Parathyroid adenoma (tissue), 2 donors: Measurements from ENCODE around the gene NR5A1.

ENCODE experiments used
- H2AFZ ChIP-seq: fragments of 300-600 bp; sonication (generic); one replicate; pipeline ENCODE4 v1.7.0; 2017; ENCODE audit warnings: antibody characterized with exemption, mild to moderate bottlenecking
- H3K27ac ChIP-seq: fragments of 300-600 bp; sonication (generic); one replicate; pipeline ENCODE4 v1.7.0; 2017
- H3K27me3 ChIP-seq: fragments of 300-600 bp; sonication (generic); one replicate; pipeline ENCODE4 v1.7.0; 2017; ENCODE audit warnings: low read length; ENCODE audit not compliant: control insufficient read depth, insufficient read depth
- H3K36me3 ChIP-seq: fragments of 300-600 bp; sonication (generic); one replicate; pipeline ENCODE4 v1.7.0; 2017; ENCODE audit warnings: low read length; ENCODE audit not compliant: control insufficient read depth, insufficient read depth
- H3K4me1 ChIP-seq: fragments of 300-600 bp; sonication (generic); one replicate; pipeline ENCODE4 v1.7.0; 2017; ENCODE audit warnings: control low read depth
- H3K4me2 ChIP-seq: fragments of 300-600 bp; sonication (generic); one replicate; pipeline ENCODE4 v1.7.0; 2017; ENCODE audit warnings: low read length
- H3K4me3 ChIP-seq: fragments of 300-600 bp; sonication (generic); one replicate; pipeline ENCODE4 v1.7.0; 2017; ENCODE audit warnings: low read depth, low read length
- H3K79me2 ChIP-seq: fragments of 300-600 bp; sonication (generic); one replicate; pipeline ENCODE4 v1.7.0; 2017; ENCODE audit warnings: control low read depth
- H3K9ac ChIP-seq: fragments of 300-600 bp; sonication (generic); one replicate; pipeline ENCODE4 v1.7.0; 2017; ENCODE audit warnings: mild to moderate bottlenecking
- H3K9me3 ChIP-seq: fragments of 300-600 bp; sonication (generic); one replicate; pipeline ENCODE4 v1.7.0; 2017; ENCODE audit warnings: low read length; ENCODE audit not compliant: control insufficient read depth
- TF ChIP-seq, protein P1 (sequence below): fragments of 300-600 bp; sonication (generic); IDR thresholded peaks from one replicate; pipeline ENCODE4 v1.7.0; 2017; ENCODE audit warnings: antibody characterized with exemption, mild to moderate bottlenecking
- donor health status: primary hyperparathyroidism.

Gene NR5A1

DNA sequence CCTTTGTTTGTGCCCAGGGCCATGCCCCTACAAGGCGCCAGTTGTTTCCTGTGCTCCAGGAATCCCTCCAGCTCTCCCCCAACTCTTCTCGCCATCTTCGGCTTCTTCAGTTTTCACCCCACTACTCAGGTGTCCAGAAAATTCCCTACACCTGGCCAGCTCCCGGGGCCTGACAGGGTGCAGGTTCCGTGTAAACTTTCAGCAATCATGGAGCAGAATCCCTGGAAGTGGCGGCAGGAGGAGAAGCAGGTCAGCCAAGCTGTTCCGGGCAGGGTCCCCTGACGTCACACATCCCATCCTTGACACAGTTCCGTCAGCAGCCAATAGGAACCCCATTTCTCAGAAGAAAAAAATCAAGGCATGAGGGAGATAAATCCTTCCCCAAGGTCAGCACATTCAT, 69.1 kb downstream of the NR5A1 start:
- H2AFZ ChIP-seq = no peak overlapping the region
- H3K9ac ChIP-seq = no peak overlapping the region
- no peaks in the 10 kb centered on the region for H3K27me3 ChIP-seq
- no peaks in the 10 kb centered on the region for H3K4me1 ChIP-seq
- no peak overlapping the region for H3K4me3 ChIP-seq
- no peak overlapping the region for H3K4me2 ChIP-seq
- H3K27ac ChIP-seq = no peak overlapping the region
- no peaks in the 10 kb centered on the region for H3K79me2 ChIP-seq
- TF ChIP-seq, protein P1, sequence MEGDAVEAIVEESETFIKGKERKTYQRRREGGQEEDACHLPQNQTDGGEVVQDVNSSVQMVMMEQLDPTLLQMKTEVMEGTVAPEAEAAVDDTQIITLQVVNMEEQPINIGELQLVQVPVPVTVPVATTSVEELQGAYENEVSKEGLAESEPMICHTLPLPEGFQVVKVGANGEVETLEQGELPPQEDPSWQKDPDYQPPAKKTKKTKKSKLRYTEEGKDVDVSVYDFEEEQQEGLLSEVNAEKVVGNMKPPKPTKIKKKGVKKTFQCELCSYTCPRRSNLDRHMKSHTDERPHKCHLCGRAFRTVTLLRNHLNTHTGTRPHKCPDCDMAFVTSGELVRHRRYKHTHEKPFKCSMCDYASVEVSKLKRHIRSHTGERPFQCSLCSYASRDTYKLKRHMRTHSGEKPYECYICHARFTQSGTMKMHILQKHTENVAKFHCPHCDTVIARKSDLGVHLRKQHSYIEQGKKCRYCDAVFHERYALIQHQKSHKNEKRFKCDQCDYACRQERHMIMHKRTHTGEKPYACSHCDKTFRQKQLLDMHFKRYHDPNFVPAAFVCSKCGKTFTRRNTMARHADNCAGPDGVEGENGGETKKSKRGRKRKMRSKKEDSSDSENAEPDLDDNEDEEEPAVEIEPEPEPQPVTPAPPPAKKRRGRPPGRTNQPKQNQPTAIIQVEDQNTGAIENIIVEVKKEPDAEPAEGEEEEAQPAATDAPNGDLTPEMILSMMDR = no peak
- no peaks in the 10 kb centered on the region for H3K36me3 ChIP-seq
- no peaks in the 10 kb centered on the region for H3K9me3 ChIP-seq

DNA sequence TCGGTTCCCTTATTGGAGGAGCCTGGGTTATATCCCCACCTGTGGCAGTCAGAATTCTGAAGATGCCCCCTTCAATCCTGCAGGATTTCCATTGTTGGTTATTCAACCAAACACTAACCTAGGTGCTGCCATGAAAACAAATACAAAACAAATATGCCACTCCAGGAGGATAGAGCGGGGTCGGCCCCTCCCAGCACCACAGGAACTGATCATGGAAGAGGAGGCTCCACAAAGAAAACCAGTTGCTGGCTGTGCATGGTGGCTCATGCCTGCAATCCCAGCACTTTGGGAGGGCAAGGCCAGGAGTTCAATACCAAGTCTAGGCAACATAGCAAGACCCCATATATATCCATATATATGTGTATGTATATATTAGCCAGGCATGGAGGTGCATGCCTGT, 70.1 kb downstream of the NR5A1 start:
- Histone ChIP-seq H3K4me1 (no peaks in the 10 kb centered on the region), H3K36me3 (no peaks in the 10 kb centered on the region), H3K27me3 (no peaks in the 10 kb centered on the region), H3K27ac (no peak overlapping the region), H3K4me3 (no peak overlapping the region), H3K9me3 (no peaks in the 10 kb centered on the region), H3K79me2 (no peaks in the 10 kb centered on the region), H3K9ac (no peak overlapping the region), H2AFZ (no peak overlapping the region), H3K4me2 (no peak overlapping the region)
- TF ChIP-seq, protein P1 = no peak

DNA sequence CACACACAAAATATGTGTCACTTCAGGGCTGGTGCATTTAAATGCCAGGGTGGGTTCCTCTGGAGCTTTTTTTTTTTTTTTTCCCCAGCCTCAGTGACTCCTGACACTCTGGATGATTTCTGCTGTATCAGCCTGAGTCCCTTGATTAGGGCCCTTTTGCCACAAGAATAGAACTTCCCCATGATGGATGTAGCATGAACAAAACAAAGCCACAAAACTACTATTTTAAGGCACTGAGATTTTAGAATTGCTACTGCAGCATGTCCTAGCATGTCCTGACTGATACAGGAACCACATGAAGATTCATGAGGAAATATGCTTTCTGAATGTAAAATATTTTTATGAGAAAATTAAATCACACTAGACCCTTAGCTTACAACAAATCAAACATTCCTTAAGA, 70.9 kb downstream of the NR5A1 start:
- no peak overlapping the region for H3K4me3 ChIP-seq
- H3K9ac ChIP-seq = no peak overlapping the region
- H3K79me2 ChIP-seq = no peaks in the 10 kb centered on the region
- H2AFZ ChIP-seq = no peak overlapping the region
- no peak overlapping the region for H3K27ac ChIP-seq
- no peaks in the 10 kb centered on the region for H3K27me3 ChIP-seq
- TF ChIP-seq, protein P1 = no peak
- H3K9me3 ChIP-seq = no peaks in the 10 kb centered on the region
- H3K36me3 ChIP-seq = no peaks in the 10 kb centered on the region
- H3K4me1 ChIP-seq = no peaks in the 10 kb centered on the region
- no peak overlapping the region for H3K4me2 ChIP-seq
